Smooth muscle cell (in vitro differentiated cells): Measurements from ENCODE around the gene CEP192. TPM values are rescaled to one million over a fixed set of nuclear protein-coding genes. Genes with fewer than 3 reads are reported as not detected.

Experiments used
- DNase-seq: peaks from one replicate; lab custom pipeline; 2025; ENCODE audit not compliant: unreplicated experiment; lab: John Stamatoyannopoulos, UW
- H2AFZ ChIP-seq: fragments of 200-600 bp; sonication (generic); 2 replicates; pipeline ENCODE4 v1.6.0; 2016; ENCODE audit warnings: antibody characterized with exemption, low read depth, mild to moderate bottlenecking
- H3F3A ChIP-seq: fragments of 200-600 bp; sonication (generic); 2 replicates; pipeline ENCODE4 v1.6.0; 2017; ENCODE audit warnings: antibody characterized with exemption, low read depth
- H3K27ac ChIP-seq: fragments of 200-600 bp; sonication (generic); 2 replicates; pipeline ENCODE4 v1.5.1; 2016; ENCODE audit warnings: low read depth, mild to moderate bottlenecking
- H3K27me3 ChIP-seq: fragments of 200-600 bp; sonication (generic); 2 replicates; pipeline ENCODE4 v1.6.1; 2016; ENCODE audit warnings: low read depth, mild to moderate bottlenecking
- H3K36me3 ChIP-seq: fragments of 200-600 bp; sonication (generic); 2 replicates; pipeline ENCODE4 v1.5.1; 2016; ENCODE audit warnings: low read depth
- H3K4me1 ChIP-seq: fragments of 200-600 bp; sonication (generic); 2 replicates; pipeline ENCODE4 v1.5.1; 2016; ENCODE audit warnings: low read depth
- H3K4me2 ChIP-seq: fragments of 200-600 bp; sonication (generic); 2 replicates; pipeline ENCODE4 v1.6.0; 2016; ENCODE audit warnings: mild to moderate bottlenecking
- H3K4me3 ChIP-seq: fragments of 200-600 bp; sonication (generic); 2 replicates; pipeline ENCODE4 v1.5.1; 2016; ENCODE audit warnings: mild to moderate bottlenecking
- H3K79me2 ChIP-seq: fragments of 200-600 bp; sonication (generic); 2 replicates; pipeline ENCODE4 v1.6.0; 2016; ENCODE audit warnings: low read depth, mild to moderate bottlenecking
- H3K9ac ChIP-seq: fragments of 200-600 bp; sonication (generic); 2 replicates; pipeline ENCODE4 v1.6.0; 2016; ENCODE audit warnings: low read depth
- H3K9me3 ChIP-seq: fragments of 200-600 bp; sonication (generic); replicated peaks from 2 replicates; pipeline ENCODE4 v1.5.1; 2016; ENCODE audit warnings: low read depth
- H4K20me1 ChIP-seq: fragments of 200-600 bp; sonication (generic); 2 replicates; pipeline ENCODE4 v1.6.0; 2016; ENCODE audit warnings: low read depth
- WGBS: methylation state at CpG from one replicate; pipeline ENCODE4 v1.1.7; 2016; ENCODE audit warnings: low lambda C conversion rate; 5-methylcytosine and 5-hydroxymethylcytosine counted together
- polyA plus RNA-seq: library from polyadenylated mRNA; unstranded; fragments of >200 nt; fragmentation: Nextera tagmentation; extraction: Ambion mirVana; gene quantifications from 2 replicates; pipeline ENCODE4 v1.2.1, GENCODE V29; 2016
- total RNA-seq: library from RNA; depleted of rRNA; stranded (reverse); fragments of >200 nt; gene quantifications from 2 replicates; pipeline ENCODE4 v1.2.3, GENCODE V29; 2014
- TF ChIP-seq, protein P1 (sequence below): fragments of 200-600 bp; sonication (generic); IDR thresholded peaks from 2 replicates; pipeline ENCODE4 v1.5.1; 2017; ENCODE audit warnings: borderline replicate concordance, mild to moderate bottlenecking, antibody characterized with exemption; ENCODE audit not compliant: insufficient read depth, poor library complexity, severe bottlenecking

Gene CEP192
- total and polyA plus RNA-seq, 2 experiments from 2014 or later = 4.1 to 22.2 TPM

DNA sequence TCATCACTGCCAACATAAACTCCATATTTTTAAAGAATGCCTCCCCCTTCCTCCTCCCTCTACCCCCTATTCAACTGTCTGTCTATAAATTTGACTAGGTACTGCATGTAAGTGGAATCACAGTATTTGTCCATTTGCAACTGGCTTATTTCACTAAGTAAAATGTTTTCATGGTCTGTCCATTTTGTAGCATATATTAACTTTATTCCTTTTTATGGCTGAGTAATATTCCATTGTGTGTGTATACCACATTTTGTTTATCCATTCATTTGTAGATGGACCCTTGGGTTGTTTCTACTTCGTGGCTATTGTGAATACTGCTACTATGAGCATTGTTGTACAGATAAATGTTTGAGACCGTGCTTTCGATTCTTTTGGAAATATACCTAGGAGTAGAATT is 32.7 kb upstream of the CEP192 start:
- H3K9ac ChIP-seq = no peak overlapping the region
- no peak overlapping the region for H3K4me3 ChIP-seq
- peaks cover 35% of the 10 kb centered on the region for H3K79me2 ChIP-seq
- H3K27ac ChIP-seq = no peak overlapping the region
- TF ChIP-seq, protein P1, sequence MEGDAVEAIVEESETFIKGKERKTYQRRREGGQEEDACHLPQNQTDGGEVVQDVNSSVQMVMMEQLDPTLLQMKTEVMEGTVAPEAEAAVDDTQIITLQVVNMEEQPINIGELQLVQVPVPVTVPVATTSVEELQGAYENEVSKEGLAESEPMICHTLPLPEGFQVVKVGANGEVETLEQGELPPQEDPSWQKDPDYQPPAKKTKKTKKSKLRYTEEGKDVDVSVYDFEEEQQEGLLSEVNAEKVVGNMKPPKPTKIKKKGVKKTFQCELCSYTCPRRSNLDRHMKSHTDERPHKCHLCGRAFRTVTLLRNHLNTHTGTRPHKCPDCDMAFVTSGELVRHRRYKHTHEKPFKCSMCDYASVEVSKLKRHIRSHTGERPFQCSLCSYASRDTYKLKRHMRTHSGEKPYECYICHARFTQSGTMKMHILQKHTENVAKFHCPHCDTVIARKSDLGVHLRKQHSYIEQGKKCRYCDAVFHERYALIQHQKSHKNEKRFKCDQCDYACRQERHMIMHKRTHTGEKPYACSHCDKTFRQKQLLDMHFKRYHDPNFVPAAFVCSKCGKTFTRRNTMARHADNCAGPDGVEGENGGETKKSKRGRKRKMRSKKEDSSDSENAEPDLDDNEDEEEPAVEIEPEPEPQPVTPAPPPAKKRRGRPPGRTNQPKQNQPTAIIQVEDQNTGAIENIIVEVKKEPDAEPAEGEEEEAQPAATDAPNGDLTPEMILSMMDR = no peak
- H3K4me2 ChIP-seq = no peak overlapping the region
- no peaks in the 10 kb centered on the region for H3K36me3 ChIP-seq
- no peaks in the 10 kb centered on the region for H3K27me3 ChIP-seq
- H3F3A ChIP-seq = no peaks in the 10 kb centered on the region
- H3K9me3 ChIP-seq = no peaks in the 10 kb centered on the region
- DNase-seq = no peak
- no peaks in the 10 kb centered on the region for H3K4me1 ChIP-seq
- no peak overlapping the region for H2AFZ ChIP-seq
- 96% methylated on average over 3 of the region's 3 CpGs for WGBS
- peaks cover 19% of the 10 kb centered on the region for H4K20me1 ChIP-seq

DNA sequence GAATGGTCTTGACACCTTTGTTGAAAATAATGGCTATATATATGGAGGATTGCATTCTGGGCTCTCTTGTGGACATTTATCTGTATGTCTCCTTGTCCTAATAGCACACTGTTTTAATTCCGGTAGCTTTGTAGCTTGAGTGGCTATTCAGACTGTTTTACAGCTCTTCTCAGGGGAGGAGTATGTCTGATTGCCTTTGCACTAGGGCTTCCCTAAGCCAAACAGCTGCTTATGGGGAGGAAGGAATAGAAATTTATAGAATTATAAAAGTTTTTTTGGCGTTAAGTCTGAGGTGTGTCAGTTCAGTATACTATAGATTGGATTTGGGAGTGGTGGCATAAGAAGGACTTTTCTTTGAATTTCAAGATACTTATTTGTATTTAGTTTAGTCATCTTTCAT is 30.8 kb upstream of the CEP192 start:
- Histone ChIP-seq H3K27me3 (no peaks in the 10 kb centered on the region), H3K9ac (no peak overlapping the region), H3K9me3 (no peaks in the 10 kb centered on the region), H3F3A (no peaks in the 10 kb centered on the region), H3K4me1 (no peaks in the 10 kb centered on the region), H3K4me3 (no peak overlapping the region), H3K36me3 (peaks cover 3% of the 10 kb centered on the region), H3K79me2 (peaks cover 25% of the 10 kb centered on the region), H3K27ac (no peak overlapping the region), H4K20me1 (peaks cover 19% of the 10 kb centered on the region), H3K4me2 (no peak overlapping the region), H2AFZ (no peak overlapping the region)
- TF ChIP-seq, protein P1 = no peak
- DNase-seq = no peak
- 92% methylated on average over 2 of the region's 2 CpGs for WGBS

DNA sequence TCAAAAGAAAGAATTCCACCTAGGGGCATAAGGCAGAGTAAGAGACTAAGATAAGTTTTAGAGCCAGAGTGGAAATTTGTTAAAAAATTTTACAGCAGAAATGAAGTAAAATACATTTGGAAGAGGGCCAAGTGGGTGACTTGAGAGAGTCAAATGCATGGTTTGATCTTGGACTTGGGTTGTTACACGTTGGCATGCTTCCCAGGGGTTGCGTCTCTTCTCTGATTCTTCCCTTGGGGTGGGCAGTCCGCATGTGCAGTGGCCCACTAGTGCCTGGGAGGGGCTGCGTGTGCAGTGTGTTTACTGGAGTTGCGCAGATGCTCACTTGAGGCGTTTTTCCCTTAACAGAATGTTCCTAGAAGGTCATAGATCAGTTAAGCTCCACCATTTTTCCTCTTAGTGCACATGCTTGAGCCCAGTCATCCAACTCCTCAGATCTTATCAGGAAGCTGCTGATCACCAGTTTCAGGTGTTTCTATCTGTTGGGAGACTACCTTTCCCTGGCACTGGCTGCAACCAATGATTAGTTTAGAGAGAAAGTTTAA is 30.2 kb upstream of the CEP192 start:
- Histone ChIP-seq H3K79me2 (peaks cover 25% of the 10 kb centered on the region), H3K36me3 (peaks cover 3% of the 10 kb centered on the region), H3K4me3 (no peak overlapping the region), H3K27ac (no peak overlapping the region), H4K20me1 (peaks cover 19% of the 10 kb centered on the region), H3K9ac (no peak overlapping the region), H2AFZ (no peak overlapping the region), H3K4me2 (no peak overlapping the region), H3F3A (no peaks in the 10 kb centered on the region), H3K4me1 (no peaks in the 10 kb centered on the region), H3K9me3 (no peaks in the 10 kb centered on the region), H3K27me3 (no peaks in the 10 kb centered on the region)
- no peak for DNase-seq
- WGBS = 91% methylated on average over 6 of the region's 6 CpGs
- TF ChIP-seq, protein P1 = no peak

DNA sequence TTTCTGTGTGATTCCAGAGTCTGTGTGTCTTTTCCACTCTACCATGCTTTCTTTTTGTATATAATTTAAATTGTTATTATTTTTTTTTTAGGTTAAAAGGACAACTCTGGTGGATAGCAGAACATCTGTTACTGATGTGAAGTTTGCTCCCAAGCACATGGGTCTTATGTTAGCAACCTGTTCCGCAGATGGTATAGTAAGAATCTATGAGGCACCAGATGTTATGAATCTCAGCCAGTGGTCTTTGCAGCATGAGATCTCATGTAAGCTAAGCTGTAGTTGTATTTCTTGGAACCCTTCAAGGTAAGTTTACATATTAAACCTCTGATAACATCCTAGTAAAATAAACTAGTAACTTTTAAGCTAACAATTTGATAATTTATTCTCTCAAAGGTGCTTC is 28.1 kb upstream of the CEP192 start:
- no peaks in the 10 kb centered on the region for H3F3A ChIP-seq
- H3K4me1 ChIP-seq = no peaks in the 10 kb centered on the region
- no peak overlapping the region for H2AFZ ChIP-seq
- WGBS = 100% methylated on average over 1 of the region's 1 CpG
- H3K9me3 ChIP-seq = no peaks in the 10 kb centered on the region
- peaks cover 7% of the 10 kb centered on the region for H3K36me3 ChIP-seq
- H3K27me3 ChIP-seq = no peaks in the 10 kb centered on the region
- H3K79me2 ChIP-seq = peaks cover 25% of the 10 kb centered on the region
- H3K9ac ChIP-seq = no peak overlapping the region
- no peak overlapping the region for H3K4me2 ChIP-seq
- no peak overlapping the region for H3K27ac ChIP-seq
- H3K4me3 ChIP-seq = no peak overlapping the region
- DNase-seq = no peak
- peaks cover 19% of the 10 kb centered on the region for H4K20me1 ChIP-seq
- TF ChIP-seq, protein P1 = no peak
